Neural progenitor cell (in vitro differentiated cells): ENCODE data around the gene ZNF276.

Experiments used
- CTCF ChIP-seq: fragments of 200-600 bp; sonication (generic); IDR thresholded peaks from 2 replicates; pipeline ENCODE4 v1.5.1; 2017; ENCODE audit warnings: antibody characterized with exemption, mild to moderate bottlenecking
- EZH2 ChIP-seq: fragments of 200-600 bp; sonication (generic); IDR thresholded peaks from 2 replicates; pipeline ENCODE4 v1.6.1; 2017; ENCODE audit warnings: antibody characterized with exemption, mild to moderate bottlenecking, moderate library complexity
- EZH2phosphoT487 ChIP-seq: fragments of 200-600 bp; sonication (generic); IDR thresholded peaks from 2 replicates; pipeline ENCODE4 v1.6.1; 2017; ENCODE audit warnings: antibody characterized with exemption

GRCh38 chr16:89746043-89746442, 24.7 kb downstream of the ZNF276 start:
- no peak for TF ChIP-seq CTCF
- TF ChIP-seq EZH2phosphoT487 = no peak
- TF ChIP-seq EZH2 = no peak
